ENCODE data around the gene CYP4F8.

The CYP4F8 gene

DNA sequence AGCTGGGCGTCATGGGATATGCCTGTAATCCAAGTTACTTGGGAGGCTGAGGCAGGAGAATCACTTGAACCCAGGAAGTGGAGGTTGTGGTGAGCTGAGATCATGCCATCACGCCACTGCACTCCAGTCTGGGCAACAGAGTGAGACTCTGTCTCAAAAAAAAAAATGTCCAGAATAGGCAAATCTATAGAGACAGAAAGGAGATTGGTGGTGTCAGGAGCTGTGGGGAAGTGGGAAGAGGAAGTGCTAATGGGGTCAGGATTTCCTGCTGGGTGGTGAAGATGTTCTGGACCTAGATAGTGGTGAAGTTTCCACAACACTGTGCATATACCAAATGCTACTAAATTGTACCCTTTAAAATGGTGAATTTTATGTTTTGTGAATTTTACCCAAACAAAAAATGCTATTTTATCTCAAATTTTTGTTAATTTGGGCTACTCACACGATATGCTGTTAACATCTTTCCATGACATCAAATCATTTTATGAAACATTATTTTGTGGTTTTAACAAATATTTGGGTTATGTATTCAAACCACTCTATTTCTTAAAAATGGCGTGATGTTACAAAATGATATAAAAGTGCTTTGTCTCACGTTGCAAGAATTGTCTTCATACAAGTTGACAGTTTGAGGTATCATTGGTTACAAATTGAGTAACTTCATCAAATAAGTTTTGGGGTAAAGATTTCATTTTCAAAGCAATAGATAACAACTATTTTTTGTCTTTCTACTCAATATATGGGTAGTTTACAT, 18.2 kb downstream of the CYP4F8 start:
- TF ChIP-seq, protein P1, sequence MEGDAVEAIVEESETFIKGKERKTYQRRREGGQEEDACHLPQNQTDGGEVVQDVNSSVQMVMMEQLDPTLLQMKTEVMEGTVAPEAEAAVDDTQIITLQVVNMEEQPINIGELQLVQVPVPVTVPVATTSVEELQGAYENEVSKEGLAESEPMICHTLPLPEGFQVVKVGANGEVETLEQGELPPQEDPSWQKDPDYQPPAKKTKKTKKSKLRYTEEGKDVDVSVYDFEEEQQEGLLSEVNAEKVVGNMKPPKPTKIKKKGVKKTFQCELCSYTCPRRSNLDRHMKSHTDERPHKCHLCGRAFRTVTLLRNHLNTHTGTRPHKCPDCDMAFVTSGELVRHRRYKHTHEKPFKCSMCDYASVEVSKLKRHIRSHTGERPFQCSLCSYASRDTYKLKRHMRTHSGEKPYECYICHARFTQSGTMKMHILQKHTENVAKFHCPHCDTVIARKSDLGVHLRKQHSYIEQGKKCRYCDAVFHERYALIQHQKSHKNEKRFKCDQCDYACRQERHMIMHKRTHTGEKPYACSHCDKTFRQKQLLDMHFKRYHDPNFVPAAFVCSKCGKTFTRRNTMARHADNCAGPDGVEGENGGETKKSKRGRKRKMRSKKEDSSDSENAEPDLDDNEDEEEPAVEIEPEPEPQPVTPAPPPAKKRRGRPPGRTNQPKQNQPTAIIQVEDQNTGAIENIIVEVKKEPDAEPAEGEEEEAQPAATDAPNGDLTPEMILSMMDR (IDR thresholded peaks at IDR 0.05; ENCODE audit: low read depth, low read length), result no peak

DNA sequence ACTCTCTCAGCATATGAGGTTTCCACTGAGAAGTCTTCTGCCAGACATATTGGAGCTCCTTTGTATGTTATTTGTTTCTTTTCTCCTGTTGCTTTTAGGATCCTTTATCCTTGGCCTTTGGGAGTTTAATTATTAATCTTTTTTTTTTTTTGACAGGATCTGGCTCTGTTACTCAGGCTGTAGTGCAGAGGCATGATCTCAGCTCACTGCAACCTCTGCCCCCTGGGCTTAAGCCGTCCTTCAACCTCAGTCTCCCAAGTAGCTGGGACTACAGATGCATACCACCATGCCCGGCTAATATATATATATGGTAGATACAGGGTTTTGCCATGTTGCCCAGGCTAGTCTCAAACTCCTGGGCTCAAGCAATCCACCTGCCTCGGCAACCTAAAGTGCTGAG, 19.1 kb downstream of the CYP4F8 start:
- TF ChIP-seq, protein P1 (IDR thresholded peaks at IDR 0.05; ENCODE audit: low read depth, low read length), result no peak
- H3K4me3 ChIP-seq (ENCODE audit: low read depth, low read length), result no peak overlapping the region

More for the DNA sequence above, 18.2 kb downstream of the CYP4F8 start:
- H3K4me3 ChIP-seq (ENCODE audit: low read depth, low read length), result no peak overlapping the region

DNA sequence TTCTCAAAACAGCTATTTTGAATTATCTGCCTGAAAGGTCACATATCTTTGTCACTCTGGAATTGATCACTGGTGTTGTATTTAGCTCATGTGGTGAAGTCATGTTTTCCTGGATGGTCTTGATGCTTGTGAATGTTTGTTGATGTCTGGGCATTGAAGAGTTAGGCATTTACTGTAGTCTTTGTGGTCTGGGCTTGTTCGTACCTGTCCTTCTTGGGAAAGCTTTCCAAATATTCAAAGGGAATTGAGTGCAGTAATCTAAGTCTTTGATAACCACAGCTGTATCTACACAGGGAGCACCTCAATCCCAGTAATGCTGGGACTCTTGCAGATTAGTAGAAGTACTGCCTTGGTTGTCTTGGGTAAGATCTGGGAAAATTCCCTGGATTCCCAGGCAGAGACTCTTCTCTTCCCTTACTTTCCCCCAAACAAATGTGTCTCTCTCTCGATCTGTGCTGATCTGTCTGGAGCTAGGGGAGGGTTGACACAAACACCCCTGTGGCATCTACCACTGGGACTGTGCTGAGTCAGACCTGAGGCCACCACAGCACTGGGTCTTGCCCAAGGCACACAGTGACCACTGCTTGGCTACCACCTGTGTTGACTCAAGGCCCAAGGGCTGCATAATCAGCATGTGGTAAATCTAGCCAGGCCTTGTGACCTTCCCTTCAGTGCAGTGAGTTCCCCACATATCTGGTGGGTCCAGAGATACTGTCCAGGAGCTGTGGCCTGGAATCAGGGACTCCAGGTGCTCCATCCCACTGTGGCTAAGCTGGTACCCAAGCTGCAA, 20.2 kb downstream of the CYP4F8 start:
- TF ChIP-seq, protein P1 (IDR thresholded peaks at IDR 0.05; ENCODE audit: low read depth, low read length), result no peak
- H3K4me3 ChIP-seq (ENCODE audit: low read depth, low read length), result no peak overlapping the region

DNA sequence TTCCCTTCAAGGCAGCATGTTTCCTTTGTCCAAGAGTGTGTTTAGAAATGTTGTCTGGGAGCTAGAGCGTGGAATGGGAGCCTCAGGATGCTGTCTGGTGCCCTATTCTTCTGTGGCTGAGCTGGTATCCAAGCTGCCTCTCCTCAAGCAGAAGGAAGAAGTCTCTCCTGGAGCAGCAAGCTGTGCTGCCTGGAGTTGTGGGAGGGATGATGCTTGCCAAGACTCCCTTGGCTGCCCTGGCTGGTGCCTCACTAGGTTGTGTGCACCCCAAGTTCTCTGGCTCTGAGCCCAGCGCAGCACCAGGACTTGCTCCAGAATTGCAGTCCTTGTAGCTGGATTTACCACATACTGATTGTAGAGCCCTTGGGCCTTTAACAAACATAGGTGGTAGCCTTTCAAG, 21.0 kb downstream of the CYP4F8 start:
- no peak overlapping the region for H3K4me3 ChIP-seq (ENCODE audit: low read depth, low read length)
- TF ChIP-seq, protein P1 (IDR thresholded peaks at IDR 0.05; ENCODE audit: low read depth, low read length), result no peak

DNA sequence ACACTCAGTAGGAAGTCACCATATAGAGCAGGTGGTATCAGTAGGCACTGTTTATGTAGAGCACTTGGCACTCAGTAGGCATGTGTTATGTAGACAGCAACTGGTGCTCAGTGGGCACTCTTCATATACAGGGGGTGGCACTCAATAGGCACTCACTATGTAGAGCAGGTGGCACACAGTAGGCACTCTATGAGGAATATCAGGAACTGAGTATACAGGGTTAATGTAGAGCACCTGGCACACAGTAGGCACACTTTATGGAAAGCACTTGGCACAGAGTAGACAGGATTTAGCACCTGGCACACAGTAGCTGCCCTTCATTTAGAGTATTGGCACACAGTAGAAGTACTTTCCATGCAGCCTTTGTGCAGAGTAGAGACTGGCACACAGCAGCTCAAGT, 24.6 kb downstream of the CYP4F8 start:
- TF ChIP-seq, protein P1 (IDR thresholded peaks at IDR 0.05; ENCODE audit: low read depth, low read length), result no peak
- H3K4me3 ChIP-seq (ENCODE audit: low read depth, low read length), result no peak overlapping the region

DNA sequence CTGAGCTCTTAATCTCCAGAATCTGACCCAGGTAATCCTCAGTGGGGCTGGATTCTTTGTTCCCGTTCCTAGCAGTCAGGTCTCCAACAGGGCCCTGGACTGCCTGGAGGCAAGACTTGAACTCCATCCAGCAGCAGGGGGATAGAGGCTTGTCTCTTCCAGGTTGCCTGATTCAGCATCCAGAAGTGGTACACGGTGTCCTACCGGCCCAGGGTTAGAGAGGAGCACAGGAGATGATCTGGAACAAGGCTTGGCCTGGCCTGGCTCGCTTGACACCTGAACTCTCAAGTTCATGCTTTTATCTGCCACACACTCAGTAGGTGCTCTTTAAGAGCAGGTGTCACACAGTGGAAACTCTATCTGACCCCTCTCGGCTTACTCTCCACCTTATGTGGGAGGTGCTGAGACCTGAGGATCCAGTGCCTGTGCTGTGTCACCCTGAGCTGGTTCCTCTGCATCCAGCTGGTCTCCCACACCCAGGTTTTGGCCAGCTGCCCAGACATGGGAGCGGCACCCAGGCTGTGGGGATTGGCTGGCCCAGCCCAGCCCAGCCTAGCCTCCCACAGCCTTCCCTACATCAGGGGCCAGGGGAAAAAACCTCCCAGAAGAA, 25.4 kb downstream of the CYP4F8 start, which contains the start of gene CYP4F3:
CYP4F3 (plus strand) TSS at position 604 of the 610 bp plus-strand sequence. CDS start 519 bp downstream, outside the sequence.
- TF ChIP-seq, protein P1 (IDR thresholded peaks at IDR 0.05; ENCODE audit: low read depth, low read length), result no peak
- no peak within 1 kb of the TSS for H3K4me3 ChIP-seq (ENCODE audit: low read depth, low read length)
